ENCODE measurements around the gene COL25A1. TPM values are rescaled to one million over a fixed set of nuclear protein-coding genes. Genes with fewer than 3 reads are reported as not detected.

COL25A1 gene
- total RNA-seq, 1 donor: 6.9 TPM

- DNase-seq (ENCODE audit: low read depth): no peak
- no peak overlapping the region for H3K4me3 ChIP-seq (ENCODE audit: low read depth, low read length)
- TF ChIP-seq CTCF (IDR thresholded peaks at IDR 0.05; ENCODE audit: insufficient read depth, low read depth, low read length): no peak
Observed at GRCh38 chr4:108854786-108855185, 447.7 kb downstream of the COL25A1 start.

- no peak for DNase-seq (ENCODE audit: low read depth)
- TF ChIP-seq CTCF (IDR thresholded peaks at IDR 0.05; ENCODE audit: insufficient read depth, low read depth, low read length): no peak
- H3K4me3 ChIP-seq (ENCODE audit: low read depth, low read length): no peak overlapping the region
Observed at GRCh38 chr4:108852691-108853090, 449.8 kb downstream of the COL25A1 start.

- no peak overlapping the region for H3K4me3 ChIP-seq (ENCODE audit: low read depth, low read length)
- TF ChIP-seq CTCF (IDR thresholded peaks at IDR 0.05; ENCODE audit: insufficient read depth, low read depth, low read length): no peak
- DNase-seq (ENCODE audit: low read depth): no peak
Observed at GRCh38 chr4:108851366-108851765, 451.1 kb downstream of the COL25A1 start.

- TF ChIP-seq CTCF (IDR thresholded peaks at IDR 0.05; ENCODE audit: insufficient read depth, low read depth, low read length): no peak
- H3K4me3 ChIP-seq (ENCODE audit: low read depth, low read length): no peak overlapping the region
- DNase-seq (ENCODE audit: low read depth): no peak
Observed at GRCh38 chr4:108850219-108850649, 452.2 kb downstream of the COL25A1 start.

GRCh38 chr4:108849611-108850168 lies 452.8 kb downstream of the COL25A1 start:
- TF ChIP-seq CTCF (IDR thresholded peaks at IDR 0.05; ENCODE audit: insufficient read depth, low read depth, low read length): no peak
- DNase-seq (ENCODE audit: low read depth): peak; percentile 71
- H3K4me3 ChIP-seq (ENCODE audit: low read depth, low read length): no peak overlapping the region

GRCh38 chr4:108846568-108846967 lies 455.9 kb downstream of the COL25A1 start:
- no peak for DNase-seq (ENCODE audit: low read depth)
- no peak overlapping the region for H3K4me3 ChIP-seq (ENCODE audit: low read depth, low read length)
- no peak for TF ChIP-seq CTCF (IDR thresholded peaks at IDR 0.05; ENCODE audit: insufficient read depth, low read depth, low read length)

- no peak for DNase-seq (ENCODE audit: low read depth)
- no peak overlapping the region for H3K4me3 ChIP-seq (ENCODE audit: low read depth, low read length)
Observed at GRCh38 chr4:108840426-108840975, 462.0 kb downstream of the COL25A1 start.

More at GRCh38 chr4:108840426-108840975, 462.0 kb downstream of the COL25A1 start:
- TF ChIP-seq CTCF (IDR thresholded peaks at IDR 0.05; ENCODE audit: insufficient read depth, low read depth, low read length): no peak
